ENCODE measurements around the gene ENDOV.

GRCh38 chr17:80408872-80409271 lies 6.1 kb upstream of the ENDOV start:
- TF ChIP-seq FOXM1 (IDR thresholded peaks at IDR 0.05; ENCODE audit: borderline replicate concordance, low read depth) (no peak), REST (IDR thresholded peaks at IDR 0.05; ENCODE audit: low read depth) (no peak), CEBPB (IDR thresholded peaks at IDR 0.05) (no peak), TAF1 (IDR thresholded peaks at IDR 0.05; ENCODE audit: low read depth) (no peak), NFIC (IDR thresholded peaks at IDR 0.05) (no peak), EP300 (IDR thresholded peaks at IDR 0.05; ENCODE audit: borderline replicate concordance) (no peak), USF1 (IDR thresholded peaks at IDR 0.05) (no peak), YY1 (IDR thresholded peaks at IDR 0.05; ENCODE audit: low read depth) (no peak), CREB1 (IDR thresholded peaks at IDR 0.05; ENCODE audit: low read depth) (no peak), RAD21 (IDR thresholded peaks at IDR 0.05; ENCODE audit: low read depth) (no peak), TCF12 (IDR thresholded peaks at IDR 0.05; ENCODE audit: low read depth) (no peak), EGR1 (IDR thresholded peaks at IDR 0.05) (no peak), TEAD4 (IDR thresholded peaks at IDR 0.05) (no peak)
- TF ChIP-seq, protein P1, sequence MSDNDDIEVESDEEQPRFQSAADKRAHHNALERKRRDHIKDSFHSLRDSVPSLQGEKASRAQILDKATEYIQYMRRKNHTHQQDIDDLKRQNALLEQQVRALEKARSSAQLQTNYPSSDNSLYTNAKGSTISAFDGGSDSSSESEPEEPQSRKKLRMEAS (IDR thresholded peaks at IDR 0.05): no peak

Measured in Ishikawa (cell line).